ENCODE data around the gene SLC24A5.

SLC24A5 gene

GRCh38 chr15:48084759-48085590 is 35.8 kb upstream of the SLC24A5 start:
- H3K27me3 Mint-ChIP-seq (ENCODE audit: low read depth), result no peaks in the 10 kb centered on the region
- TF ChIP-seq CTCF (IDR thresholded peaks at IDR 0.05; ENCODE audit: unreplicated experiment in 3 of 3), result peak; percentile 48 to 68 (median 58)
- H3K27ac Mint-ChIP-seq, result peak overlapping the region; percentile 14 to 87 (median 81)
- peak overlapping the region in 1 of 3 experiments; percentile 56 for H3K4me3 Mint-ChIP-seq
- peaks cover 57% of the 10 kb centered on the region for H3K4me1 Mint-ChIP-seq
- no peaks in the 10 kb centered on the region for H3K9me3 Mint-ChIP-seq
- no peaks in the 10 kb centered on the region for H3K36me3 Mint-ChIP-seq (ENCODE audit: low read depth)

DNA sequence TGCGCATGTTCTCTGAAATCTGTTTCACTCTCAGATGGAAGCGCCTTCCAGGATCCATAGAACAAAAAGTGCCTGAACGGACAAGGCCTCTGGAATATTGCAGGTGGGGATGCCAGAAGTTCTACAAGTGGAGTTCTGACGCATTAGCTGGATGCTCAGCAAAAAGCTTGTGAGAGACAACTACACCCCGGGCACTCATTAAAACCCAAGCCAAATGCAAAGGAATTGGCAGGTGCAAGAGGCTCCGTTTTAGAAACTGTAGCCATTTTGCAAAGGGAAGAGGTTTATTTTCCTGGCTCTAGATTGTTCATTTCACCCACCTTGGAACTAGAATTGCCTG is 35.2 kb upstream of the SLC24A5 start:
- Mint-ChIP-seq H3K9me3 (no peaks in the 10 kb centered on the region), H3K27me3 (ENCODE audit: low read depth) (no peaks in the 10 kb centered on the region), H3K4me3 (no peak overlapping the region), H3K36me3 (ENCODE audit: low read depth) (no peaks in the 10 kb centered on the region), H3K4me1 (peaks cover 59% of the 10 kb centered on the region), H3K27ac (peak overlapping the region; percentile 81 to 90 (median 87))
- no peak for TF ChIP-seq CTCF (IDR thresholded peaks at IDR 0.05; ENCODE audit: unreplicated experiment in 3 of 3)

DNA sequence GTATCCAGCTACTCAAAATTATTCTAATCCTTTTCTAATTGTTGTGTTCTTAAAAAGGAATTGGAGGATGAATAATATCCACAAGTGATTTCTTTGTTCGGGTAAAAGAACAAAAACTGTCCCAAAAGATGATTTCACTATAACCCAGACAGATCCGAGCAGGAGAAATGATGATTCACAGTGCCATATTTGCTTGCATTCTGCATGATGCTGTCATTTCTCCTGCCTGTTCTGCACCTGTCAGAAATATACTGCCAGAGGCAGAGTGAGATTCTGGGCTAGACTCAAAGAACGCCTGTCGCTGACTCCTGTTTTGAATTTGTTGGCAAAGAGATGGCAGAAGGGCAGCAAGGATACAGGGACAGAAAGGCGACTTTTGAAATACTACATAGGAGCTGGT is 34.7 kb upstream of the SLC24A5 start:
- H3K4me1 Mint-ChIP-seq, result peaks cover 64% of the 10 kb centered on the region
- no peaks in the 10 kb centered on the region for H3K9me3 Mint-ChIP-seq
- H3K27ac Mint-ChIP-seq, result peak overlapping the region; percentile 81 to 90 (median 87)
- H3K36me3 Mint-ChIP-seq (ENCODE audit: low read depth), result no peaks in the 10 kb centered on the region
- H3K4me3 Mint-ChIP-seq, result peak overlapping the region in 1 of 3 experiments; percentile 54
- TF ChIP-seq CTCF (IDR thresholded peaks at IDR 0.05; ENCODE audit: unreplicated experiment in 3 of 3), result no peak
- H3K27me3 Mint-ChIP-seq (ENCODE audit: low read depth), result no peaks in the 10 kb centered on the region

GRCh38 chr15:48086576-48086975 is 34.2 kb upstream of the SLC24A5 start:
- TF ChIP-seq CTCF (IDR thresholded peaks at IDR 0.05; ENCODE audit: unreplicated experiment in 3 of 3), result no peak
- no peaks in the 10 kb centered on the region for H3K27me3 Mint-ChIP-seq (ENCODE audit: low read depth)
- no peaks in the 10 kb centered on the region for H3K9me3 Mint-ChIP-seq
- peak overlapping the region; percentile 81 to 90 (median 87) for H3K27ac Mint-ChIP-seq
- no peaks in the 10 kb centered on the region for H3K36me3 Mint-ChIP-seq (ENCODE audit: low read depth)
- H3K4me1 Mint-ChIP-seq, result peaks cover 68% of the 10 kb centered on the region
- H3K4me3 Mint-ChIP-seq, result peak overlapping the region in 1 of 3 experiments; percentile 54

GRCh38 chr15:48087844-48088243 is 32.9 kb upstream of the SLC24A5 start:
- no peak overlapping the region for H3K4me3 Mint-ChIP-seq
- peaks cover 70% of the 10 kb centered on the region for H3K4me1 Mint-ChIP-seq
- H3K27ac Mint-ChIP-seq, result peak overlapping the region in 2 of 3 experiments; percentile 81 to 87
- no peaks in the 10 kb centered on the region for H3K36me3 Mint-ChIP-seq (ENCODE audit: low read depth)
- no peaks in the 10 kb centered on the region for H3K9me3 Mint-ChIP-seq
- no peak for TF ChIP-seq CTCF (IDR thresholded peaks at IDR 0.05; ENCODE audit: unreplicated experiment in 3 of 3)
- H3K27me3 Mint-ChIP-seq (ENCODE audit: low read depth), result no peaks in the 10 kb centered on the region

DNA sequence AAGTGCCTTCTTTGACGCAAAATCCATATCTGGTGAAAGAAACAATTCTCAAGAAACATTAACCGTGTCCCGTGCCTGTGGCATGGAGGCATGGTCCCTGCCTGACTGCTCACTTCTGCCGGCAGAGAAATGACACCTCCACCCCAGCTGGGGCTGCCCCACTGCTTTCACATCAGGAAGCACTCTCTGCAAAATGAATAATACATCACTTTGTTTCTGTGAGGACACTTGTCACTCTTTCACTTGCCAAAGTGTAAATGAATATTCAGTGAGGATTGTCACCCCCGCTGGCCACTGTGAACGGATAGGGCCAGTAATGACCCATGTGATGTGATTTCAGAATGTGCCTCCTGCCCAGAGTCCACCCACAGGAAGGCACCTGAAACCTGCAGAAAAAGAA is 31.1 kb upstream of the SLC24A5 start:
- TF ChIP-seq CTCF (IDR thresholded peaks at IDR 0.05; ENCODE audit: unreplicated experiment in 3 of 3), result no peak
- no peaks in the 10 kb centered on the region for H3K27me3 Mint-ChIP-seq (ENCODE audit: low read depth)
- no peak overlapping the region for H3K4me3 Mint-ChIP-seq
- H3K27ac Mint-ChIP-seq, result peak overlapping the region in 2 of 3 experiments; percentile 5 to 64
- H3K4me1 Mint-ChIP-seq, result peaks cover 60% of the 10 kb centered on the region
- no peaks in the 10 kb centered on the region for H3K36me3 Mint-ChIP-seq (ENCODE audit: low read depth)
- no peaks in the 10 kb centered on the region for H3K9me3 Mint-ChIP-seq
